HG02798 (cell line): Measurements from ENCODE around the gene MLLT1.

ENCODE experiments used
- ATAC-seq: cut with Tn5 transposase; IDR thresholded peaks from one replicate; pipeline ENCODE4 v1.9.1; 2021; ENCODE audit warnings: mild to moderate bottlenecking; ENCODE audit not compliant: unreplicated experiment, poor library complexity

Gene MLLT1

DNA sequence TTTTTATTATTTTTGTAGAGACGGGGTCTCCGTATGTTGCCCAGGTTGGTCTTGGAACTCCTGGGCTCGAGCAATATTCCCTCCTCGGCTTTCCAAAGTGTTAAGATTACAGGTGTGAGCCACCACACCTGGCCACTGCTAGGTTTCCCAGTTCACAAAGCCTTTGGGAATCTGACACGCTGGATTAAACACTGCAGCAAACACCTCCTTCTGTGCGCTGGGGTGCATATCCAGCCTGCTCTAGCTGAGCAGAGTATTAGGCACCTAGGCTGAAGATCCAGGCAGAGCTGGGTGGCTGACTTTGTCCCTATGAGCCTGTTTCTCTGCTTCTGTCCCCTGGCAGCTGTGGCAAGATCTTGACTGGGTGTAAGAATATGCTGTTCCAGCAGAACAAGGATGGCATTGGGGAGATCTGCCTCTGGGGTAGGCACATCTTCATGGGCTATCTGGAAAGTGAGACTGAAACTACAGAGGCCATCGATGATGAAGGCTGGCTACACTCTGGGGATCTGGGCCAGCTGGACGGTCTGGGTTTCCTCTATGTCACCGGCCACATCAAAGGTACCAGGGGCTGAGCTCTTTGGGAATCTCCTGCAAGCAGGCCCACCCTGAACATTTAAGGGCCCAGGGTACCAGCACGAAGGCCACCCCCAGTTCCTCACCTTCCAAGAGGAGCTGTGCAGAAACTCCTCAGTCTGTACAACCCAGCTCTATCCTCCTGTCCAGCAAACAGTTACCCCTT, 94.5 kb downstream of the MLLT1 start:
- ATAC-seq: no peak

DNA sequence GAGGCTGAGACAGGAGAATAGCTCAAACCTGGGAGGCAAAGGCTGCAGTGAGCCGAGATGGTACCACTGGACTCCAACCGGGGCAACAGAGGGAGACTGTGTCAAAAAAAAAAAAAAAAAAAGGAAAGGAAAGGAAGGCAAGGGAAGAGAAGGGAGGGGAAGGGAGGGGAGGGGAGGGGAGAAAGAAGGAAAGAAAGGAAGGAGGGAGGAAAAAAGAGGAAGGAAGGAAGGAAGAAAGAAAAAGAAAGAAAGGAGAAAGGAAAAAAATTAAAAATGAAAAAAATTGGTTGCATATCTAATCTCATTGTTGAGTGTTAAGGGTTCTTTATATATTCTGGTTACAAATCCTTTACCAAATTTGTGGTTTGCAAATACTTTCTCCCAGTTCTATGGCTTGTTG, 98.7 kb downstream of the MLLT1 start:
- ATAC-seq: no peak

DNA sequence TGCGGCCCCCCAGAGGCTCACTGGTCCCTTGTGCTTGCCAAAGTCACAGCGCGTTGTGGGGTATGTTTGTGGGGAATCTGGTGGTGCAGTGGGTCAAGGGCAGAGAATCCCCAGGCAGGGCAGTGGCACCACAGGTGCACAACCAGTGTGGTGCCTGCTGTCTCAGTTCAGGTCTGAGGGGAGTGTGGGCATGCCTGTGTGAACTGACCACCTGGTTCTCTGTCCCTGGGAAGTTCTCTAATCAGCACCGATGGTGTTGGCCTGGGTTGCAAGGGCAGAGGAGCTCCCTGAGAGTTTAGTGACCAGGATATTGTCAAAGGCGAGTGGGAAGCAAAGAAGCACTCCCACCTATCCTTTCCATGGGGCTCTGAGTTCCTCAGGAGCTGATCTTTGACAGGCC, 106.6 kb downstream of the MLLT1 start:
- no peak for ATAC-seq

DNA sequence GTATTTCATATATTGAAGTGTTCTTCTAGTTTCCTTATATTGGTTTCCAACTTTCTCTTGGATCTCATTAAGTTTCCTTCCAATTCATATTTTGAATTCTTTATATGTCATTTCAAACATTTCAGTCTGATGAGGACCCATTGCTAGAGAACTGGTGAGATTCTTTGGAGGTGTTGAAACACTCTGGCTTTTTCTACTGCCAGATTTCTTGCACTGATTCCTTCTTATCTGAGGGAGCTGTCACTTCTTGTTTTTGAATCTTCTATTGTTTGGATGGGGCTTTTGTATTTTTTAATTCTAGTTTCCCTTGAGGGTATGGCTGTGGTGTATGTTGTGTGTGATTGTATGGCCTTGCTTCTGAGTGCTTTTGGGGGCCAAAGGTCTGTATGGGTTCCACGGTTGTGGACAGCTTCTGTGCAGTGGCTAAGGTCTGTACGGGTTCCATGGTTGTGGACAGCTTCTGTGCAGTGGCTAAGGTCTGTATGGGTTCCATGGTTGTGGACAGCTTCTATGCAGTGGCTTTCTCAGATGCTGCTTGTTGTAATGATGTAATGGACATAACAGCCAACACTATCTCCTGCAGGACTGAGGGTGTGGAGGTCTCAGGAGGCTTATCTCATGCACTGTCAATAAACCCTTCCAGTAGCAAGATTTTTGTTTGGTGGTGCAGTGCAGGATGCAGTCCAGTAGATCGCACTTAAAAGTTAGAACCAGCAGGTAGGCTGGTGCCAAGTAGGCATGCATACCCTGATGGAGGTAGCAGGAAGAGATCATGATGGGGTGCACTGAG, 107.5 kb downstream of the MLLT1 start:
- ATAC-seq: no peak

DNA sequence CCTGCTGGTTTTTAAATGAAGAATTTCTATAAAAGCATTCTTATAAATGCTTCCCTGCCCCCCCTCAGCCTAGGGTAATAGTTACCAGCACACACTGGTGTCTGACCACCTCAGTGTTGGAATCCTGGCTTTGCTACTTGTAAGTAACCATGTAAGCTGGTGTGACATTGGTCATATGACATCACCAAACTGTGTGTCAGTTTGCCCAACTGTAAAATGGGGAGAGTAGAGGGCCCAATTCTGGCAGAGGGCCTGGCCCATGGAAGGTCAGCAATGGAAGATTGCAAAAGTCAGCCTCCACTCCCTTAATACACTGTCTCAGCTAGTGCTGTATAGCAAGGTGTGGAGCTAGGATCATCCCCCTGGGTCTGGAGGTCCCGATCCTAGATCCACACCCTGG, 112.7 kb downstream of the MLLT1 start:
- ATAC-seq: no peak

DNA sequence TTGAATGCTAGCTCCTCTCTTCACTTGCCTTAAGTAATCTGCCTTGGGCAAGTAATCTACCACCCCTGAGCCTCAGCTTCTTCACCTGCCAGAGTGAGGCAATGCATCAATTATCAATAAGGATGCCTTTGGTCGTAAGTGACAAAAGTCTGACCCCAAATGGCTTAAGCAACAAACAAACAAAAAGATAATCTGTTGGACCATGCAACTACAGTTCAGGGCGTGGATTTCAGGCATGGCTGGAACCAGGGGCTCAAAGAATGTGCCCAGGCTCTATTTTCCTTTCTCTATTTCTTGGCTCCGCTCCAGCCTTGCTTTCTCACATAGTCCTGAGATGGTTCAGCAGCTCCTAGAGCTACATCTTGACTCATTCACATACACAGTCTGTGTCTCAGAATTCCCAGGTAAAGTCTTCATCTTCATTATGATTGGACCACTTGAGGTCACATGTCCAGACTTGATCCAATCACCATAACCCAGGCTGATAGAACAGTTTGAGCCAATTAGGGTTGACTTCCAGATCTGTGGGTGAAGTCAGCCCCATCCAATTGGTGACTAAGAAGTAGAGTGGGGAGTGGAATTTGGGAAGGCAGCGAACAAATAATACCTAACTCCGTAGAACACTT, 114.8 kb downstream of the MLLT1 start:
- no peak for ATAC-seq

DNA sequence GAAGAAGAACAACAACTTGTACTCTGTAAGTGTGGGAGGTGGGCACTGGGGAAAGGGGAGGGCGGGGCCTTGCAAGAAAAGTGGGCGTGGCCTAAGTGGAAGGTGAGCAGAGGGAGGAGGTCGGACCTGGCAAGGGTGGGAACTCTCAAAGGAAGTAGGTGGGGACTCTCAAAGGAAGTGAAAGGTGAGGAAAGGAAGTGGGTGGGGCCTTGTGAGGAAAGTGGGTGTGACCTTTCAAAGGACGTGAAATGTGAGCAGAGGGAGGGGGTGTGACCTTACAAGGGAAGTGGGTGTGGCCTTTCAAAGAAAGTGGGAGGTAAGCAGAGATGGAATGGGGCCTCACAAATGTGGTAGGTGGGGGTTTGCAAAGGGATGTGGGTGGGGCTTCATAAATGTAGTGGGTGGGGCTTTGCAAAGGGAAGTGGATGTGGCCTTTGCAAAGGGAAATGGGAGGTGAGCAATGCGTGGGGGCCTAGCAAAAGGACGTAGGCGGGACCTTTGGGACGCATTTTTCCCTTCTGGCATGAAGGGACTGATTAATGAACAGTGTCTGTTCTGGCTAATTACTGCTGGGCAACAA, 118.4 kb downstream of the MLLT1 start:
- ATAC-seq: no peak
